T-helper 2 cell treated with Interferon-gamma antibody and Interleukin-4, amounts not matched to agents 5 μg/mL and 100 μg/mL, for 36 hours (primary cell): ENCODE results near the gene ZNF184.
A peak's percentile ranks its signal among the peaks of the same experiment; 100 is the strongest.

Source experiments
- DNase-seq: peaks from one replicate; pipeline ENCODE4 v3.0.0; 2021; ENCODE audit warnings: low spot score
- H3K27ac Mint-ChIP-seq: one replicate; pipeline ENCODE4 v1.8.0; 2021; ENCODE audit warnings: mild to moderate bottlenecking, mixed read lengths
- H3K27me3 Mint-ChIP-seq: one replicate; pipeline ENCODE4 v1.8.0; 2021; ENCODE audit warnings: low read depth, mixed read lengths
- H3K36me3 Mint-ChIP-seq: one replicate; pipeline ENCODE4 v1.8.0; 2021; ENCODE audit warnings: low read depth, mixed read lengths
- H3K4me1 Mint-ChIP-seq: one replicate; pipeline ENCODE4 v1.8.0; 2021; ENCODE audit warnings: low read depth, mixed read lengths
- H3K4me3 Mint-ChIP-seq: one replicate; pipeline ENCODE4 v1.8.0; 2022; ENCODE audit warnings: mild to moderate bottlenecking, moderate library complexity, mixed read lengths
- H3K9me3 Mint-ChIP-seq: one replicate; pipeline ENCODE4 v1.8.0; 2021; ENCODE audit warnings: mixed read lengths

ZNF184 gene

DNA sequence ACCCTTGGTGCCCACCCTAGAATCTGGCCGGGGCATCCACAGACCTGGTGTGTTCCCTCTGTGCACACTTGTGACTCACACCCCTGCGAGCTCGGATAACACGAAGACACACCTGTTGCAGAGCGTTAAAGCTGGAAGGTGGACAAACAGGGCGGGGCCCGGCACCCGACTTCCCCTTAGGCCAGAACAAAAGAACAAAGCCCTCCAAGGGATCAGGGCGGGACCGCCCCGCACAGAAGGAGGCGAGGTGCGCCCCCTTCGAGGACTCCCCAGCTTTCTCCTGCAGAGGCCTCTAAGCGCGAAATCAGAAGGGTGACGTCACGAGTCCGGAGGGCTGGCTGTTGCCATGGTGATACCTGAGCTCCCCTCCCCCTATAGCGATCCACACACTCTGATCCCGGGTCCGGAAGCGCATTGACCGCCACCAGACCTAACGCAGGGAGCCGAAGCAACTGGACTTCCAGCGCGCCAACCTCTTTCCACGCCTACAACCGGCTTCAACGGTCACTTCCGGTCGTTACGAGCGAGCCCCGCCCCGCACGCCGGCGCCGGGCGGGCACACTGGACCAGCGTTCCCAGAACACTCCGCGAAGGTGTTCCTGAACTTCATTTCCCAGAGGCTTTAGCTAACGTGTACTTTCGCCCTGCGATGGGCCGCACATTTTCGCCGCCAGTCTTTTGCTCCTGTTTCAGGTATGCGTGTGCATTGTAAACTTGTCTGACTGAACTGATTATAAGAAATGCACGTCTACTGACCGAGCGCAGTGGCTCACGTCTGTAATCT is at the start of gene ZNF184:
TSS of gene ZNF184 (minus strand) at position 489 of the 784 bp plus-strand sequence. CDS start 811 bp downstream, outside the sequence.
- Mint-ChIP-seq H3K27me3 (peaks cover 4% of the 10 kb centered on the region), H3K4me1 (peaks cover 49% of the 10 kb centered on the region)

GRCh38 chr6:27518881-27519795 is 46.2 kb upstream of the ZNF184 start:
- peak; percentile 44 for DNase-seq
- H3K4me3 Mint-ChIP-seq = peak overlapping the region; percentile 91
- peaks cover 14% of the 10 kb centered on the region for H3K4me1 Mint-ChIP-seq
- H3K9me3 Mint-ChIP-seq = no peaks in the 10 kb centered on the region
- no peaks in the 10 kb centered on the region for H3K36me3 Mint-ChIP-seq
- H3K27me3 Mint-ChIP-seq = peaks cover 49% of the 10 kb centered on the region
- H3K27ac Mint-ChIP-seq = peak overlapping the region; percentile 78

More for the DNA sequence above, at the start of gene ZNF184:
- H3K4me3 Mint-ChIP-seq = peak within 1 kb of the TSS; percentile 92
- DNase-seq = peak; percentile 91
- H3K27ac Mint-ChIP-seq = peak within 1 kb of the TSS; percentile 89
- H3K9me3 Mint-ChIP-seq = peaks cover 17% of the 10 kb centered on the region
- peaks cover 34% of the 10 kb centered on the region for H3K36me3 Mint-ChIP-seq

- no peak overlapping the region for H3K27ac Mint-ChIP-seq
- no peaks in the 10 kb centered on the region for H3K36me3 Mint-ChIP-seq
- peaks cover 14% of the 10 kb centered on the region for H3K4me1 Mint-ChIP-seq
- H3K4me3 Mint-ChIP-seq = peak overlapping the region; percentile 91
- H3K9me3 Mint-ChIP-seq = no peaks in the 10 kb centered on the region
- H3K27me3 Mint-ChIP-seq = peaks cover 50% of the 10 kb centered on the region
- DNase-seq = no peak
Measured at GRCh38 chr6:27517928-27518787, 45.3 kb upstream of the ZNF184 start.

- H3K9me3 Mint-ChIP-seq = no peaks in the 10 kb centered on the region
- H3K36me3 Mint-ChIP-seq = no peaks in the 10 kb centered on the region
- DNase-seq = no peak
- H3K27me3 Mint-ChIP-seq = peaks cover 57% of the 10 kb centered on the region
- no peak overlapping the region for H3K4me3 Mint-ChIP-seq
- no peak overlapping the region for H3K27ac Mint-ChIP-seq
- peaks cover 14% of the 10 kb centered on the region for H3K4me1 Mint-ChIP-seq
Measured at GRCh38 chr6:27517238-27517637, 44.3 kb upstream of the ZNF184 start.

DNA sequence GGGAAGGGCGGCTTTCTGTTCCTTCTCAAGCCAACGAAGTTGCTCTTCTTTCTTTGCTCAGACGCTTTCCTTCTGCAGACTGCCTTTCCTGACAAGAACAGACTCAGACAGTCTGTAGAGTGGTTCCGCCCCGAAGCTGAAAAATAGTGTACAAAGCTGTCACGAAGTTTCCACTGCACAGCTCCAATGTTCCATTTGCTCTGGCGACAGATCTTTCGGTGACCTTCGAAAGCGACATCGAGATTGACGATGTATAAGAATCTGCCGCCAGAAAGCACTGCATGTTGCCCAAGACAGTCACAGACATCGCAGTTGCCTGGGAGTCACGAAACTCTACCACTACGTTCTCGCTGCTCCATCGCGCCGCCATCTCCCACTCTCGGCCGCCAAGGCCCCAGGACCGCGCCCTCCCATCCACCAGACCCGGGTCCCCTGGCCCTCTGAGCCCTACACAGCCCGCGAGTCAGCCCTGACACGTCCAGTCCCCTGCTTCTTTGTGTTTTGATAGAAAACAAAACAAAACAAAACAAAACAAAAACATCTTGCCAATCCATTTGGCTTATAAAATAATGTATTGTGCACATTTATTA is 42.1 kb upstream of the ZNF184 start:
- Mint-ChIP-seq H3K9me3 (no peaks in the 10 kb centered on the region), H3K36me3 (no peaks in the 10 kb centered on the region), H3K4me1 (peaks cover 14% of the 10 kb centered on the region), H3K27ac (no peak overlapping the region), H3K27me3 (peaks cover 69% of the 10 kb centered on the region), H3K4me3 (peak overlapping the region; percentile 27)
- DNase-seq = no peak

- H3K4me1 Mint-ChIP-seq = no peaks in the 10 kb centered on the region
- no peaks in the 10 kb centered on the region for H3K36me3 Mint-ChIP-seq
- H3K4me3 Mint-ChIP-seq = no peak overlapping the region
- peaks cover 67% of the 10 kb centered on the region for H3K27me3 Mint-ChIP-seq
- DNase-seq = no peak
- H3K27ac Mint-ChIP-seq = no peak overlapping the region
- H3K9me3 Mint-ChIP-seq = no peaks in the 10 kb centered on the region
Measured at GRCh38 chr6:27512525-27512924, 39.6 kb upstream of the ZNF184 start.

DNA sequence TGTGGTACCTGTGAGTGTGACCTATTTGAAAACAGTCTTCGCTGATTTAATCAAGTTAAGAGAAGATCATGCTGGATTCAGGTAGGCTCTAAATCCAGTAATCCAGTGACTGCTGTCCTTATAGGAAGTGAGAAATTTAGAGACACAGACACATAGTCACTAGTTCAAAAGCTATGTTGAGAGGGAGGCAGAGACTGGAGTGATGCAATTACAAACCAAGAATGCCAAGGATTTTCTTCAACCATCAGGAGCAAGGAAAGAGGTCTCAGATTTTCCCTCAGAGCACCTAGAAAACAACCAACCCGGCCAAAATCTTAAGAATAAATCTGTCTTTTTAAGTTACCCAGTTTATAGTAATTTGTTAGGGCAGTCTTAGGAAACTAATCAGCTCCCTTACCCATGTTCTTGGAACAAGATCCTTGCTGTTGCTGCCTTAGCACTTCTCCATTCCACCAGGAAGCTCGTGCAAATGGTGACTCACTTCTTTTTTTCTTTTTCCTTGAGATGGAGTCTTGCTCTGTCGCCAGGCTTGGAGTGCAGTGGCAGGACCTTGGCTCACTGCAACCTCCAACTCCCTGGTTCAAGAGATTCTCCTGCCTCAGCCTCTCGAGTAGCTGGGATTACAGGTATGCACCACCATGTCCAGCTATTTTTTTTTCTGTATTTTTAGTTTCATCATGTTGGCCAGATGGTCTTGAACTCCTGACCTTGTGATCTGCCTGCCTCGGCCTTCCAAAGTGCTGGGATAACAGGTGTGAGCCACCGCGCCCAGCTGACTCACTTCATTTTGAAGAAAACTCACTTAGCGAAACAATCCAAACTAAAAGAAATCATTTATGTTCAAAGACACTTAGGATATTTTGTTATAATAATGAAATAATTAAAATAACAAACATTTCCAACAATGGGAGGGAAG is 34.4 kb upstream of the ZNF184 start:
- H3K4me3 Mint-ChIP-seq = no peak overlapping the region
- no peaks in the 10 kb centered on the region for H3K9me3 Mint-ChIP-seq
- peaks cover 15% of the 10 kb centered on the region for H3K4me1 Mint-ChIP-seq
- no peaks in the 10 kb centered on the region for H3K36me3 Mint-ChIP-seq
- no peak overlapping the region for H3K27ac Mint-ChIP-seq
- peaks cover 44% of the 10 kb centered on the region for H3K27me3 Mint-ChIP-seq
- DNase-seq = no peak

DNA sequence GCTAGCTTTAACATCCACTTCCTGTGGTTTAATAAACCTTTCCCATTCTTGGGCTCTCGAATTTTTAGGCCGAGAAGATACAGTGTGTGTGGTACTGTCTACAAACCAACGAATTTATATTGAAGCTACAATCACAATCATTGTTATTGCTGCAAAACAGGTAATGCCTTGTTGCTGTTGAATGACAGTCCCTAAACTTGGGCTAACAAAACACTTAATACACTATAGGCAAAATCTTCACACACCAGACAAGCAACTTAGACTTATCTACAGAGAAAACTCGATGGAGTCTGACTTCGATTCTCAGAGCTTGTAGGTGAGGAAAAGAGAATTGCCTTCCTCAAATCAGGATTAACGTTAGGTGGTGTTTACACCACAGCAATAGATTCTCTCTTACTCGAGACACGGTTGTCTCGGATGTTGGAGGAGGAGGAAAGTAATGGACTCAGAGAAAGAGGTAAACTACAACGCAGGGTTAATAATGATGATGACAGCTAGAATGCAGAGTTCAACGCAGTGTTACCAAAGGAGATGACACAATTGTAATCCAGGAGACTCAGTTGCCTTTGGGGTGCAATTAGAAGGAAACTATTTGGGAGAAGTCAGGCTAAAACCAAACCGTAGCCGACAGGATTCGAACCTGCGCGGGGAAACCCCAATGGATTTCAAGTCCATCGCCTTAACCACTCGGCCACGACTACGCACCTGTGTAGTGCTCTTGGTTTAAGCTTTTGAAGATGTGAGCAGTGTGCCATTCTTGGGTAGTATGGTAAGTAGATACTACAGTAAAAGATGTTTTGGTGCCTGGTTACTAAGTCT is 32.5 kb upstream of the ZNF184 start:
- no peak overlapping the region for H3K27ac Mint-ChIP-seq

DNA sequence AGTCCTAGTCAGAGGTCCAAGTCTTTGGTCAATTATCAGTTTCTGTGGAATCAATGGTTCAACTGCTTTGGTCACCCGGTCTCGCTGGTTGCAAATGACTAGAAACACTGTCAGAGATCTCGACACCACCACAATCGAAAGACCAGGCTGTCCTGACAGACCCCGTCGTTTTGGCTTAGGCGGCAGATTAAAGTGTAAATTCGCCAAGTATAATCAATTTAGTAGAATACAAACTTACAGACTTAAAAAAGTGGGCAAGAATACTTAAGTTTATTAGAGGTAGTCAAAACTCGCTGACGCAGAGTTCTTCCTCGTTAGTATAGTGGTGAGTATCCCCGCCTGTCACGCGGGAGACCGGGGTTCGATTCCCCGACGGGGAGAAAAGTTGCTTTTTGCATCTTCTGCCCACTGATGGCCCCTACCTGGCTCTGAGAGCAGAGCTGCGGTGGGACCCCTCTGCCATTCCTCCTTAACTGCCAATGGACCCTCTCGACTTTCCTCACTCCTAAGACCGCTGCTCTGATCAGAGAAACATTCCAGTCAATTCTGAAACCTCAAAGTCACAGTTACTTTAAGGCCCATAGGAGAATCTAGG is 30.6 kb upstream of the ZNF184 start:
- Mint-ChIP-seq H3K36me3 (no peaks in the 10 kb centered on the region), H3K4me3 (peak overlapping the region; percentile 91), H3K9me3 (no peaks in the 10 kb centered on the region), H3K4me1 (peaks cover 18% of the 10 kb centered on the region), H3K27ac (peak overlapping the region; percentile 84), H3K27me3 (peaks cover 46% of the 10 kb centered on the region)
- DNase-seq = peak; percentile 66

More for the DNA sequence above, 32.5 kb upstream of the ZNF184 start:
- Mint-ChIP-seq H3K4me3 (no peak overlapping the region), H3K36me3 (no peaks in the 10 kb centered on the region), H3K4me1 (peaks cover 18% of the 10 kb centered on the region), H3K9me3 (no peaks in the 10 kb centered on the region), H3K27me3 (peaks cover 41% of the 10 kb centered on the region)
- no peak for DNase-seq

DNA sequence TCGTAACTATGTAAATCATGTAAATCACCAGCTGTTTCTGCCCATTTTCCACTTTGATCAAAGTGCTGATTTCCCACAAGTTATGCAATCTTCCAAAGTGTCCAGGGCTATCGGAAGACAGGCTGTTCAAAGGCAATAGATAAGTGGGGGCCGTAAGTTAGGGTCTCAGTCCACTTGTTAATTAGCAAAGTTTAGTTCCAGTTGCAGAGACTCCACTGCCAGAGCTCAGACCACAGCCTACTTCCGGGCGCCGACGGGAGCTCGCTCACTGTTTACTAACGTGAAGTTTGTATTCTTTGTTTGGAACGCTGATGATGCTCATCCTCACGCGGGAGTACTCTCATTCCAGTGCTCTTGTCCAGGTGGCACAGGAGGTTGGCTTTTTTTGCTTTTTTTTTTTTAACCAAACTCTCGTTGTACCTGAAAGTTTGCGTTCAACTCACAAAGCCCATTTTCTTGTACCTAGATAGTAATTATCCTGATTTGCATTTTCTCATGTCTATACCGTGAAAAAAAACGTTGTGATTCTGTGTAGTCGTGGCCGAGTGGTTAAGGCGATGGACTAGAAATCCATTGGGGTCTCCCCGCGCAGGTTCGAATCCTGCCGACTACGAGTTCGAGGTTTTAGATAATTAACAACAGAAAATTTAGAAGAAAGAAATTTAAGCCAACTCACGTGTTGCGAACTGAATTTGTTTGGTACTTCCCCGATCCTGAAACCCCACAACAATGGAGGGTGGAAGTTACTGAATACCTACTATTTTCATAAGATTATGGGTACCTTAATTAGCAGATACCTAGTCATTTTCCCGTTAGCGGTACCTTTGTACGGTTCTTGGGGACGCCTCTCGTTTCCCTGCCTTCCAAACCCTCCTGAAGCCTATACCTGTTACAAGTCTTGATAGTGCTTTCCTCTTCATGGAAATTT is 29.9 kb upstream of the ZNF184 start:
- Mint-ChIP-seq H3K27me3 (peaks cover 50% of the 10 kb centered on the region), H3K27ac (peak overlapping the region; percentile 84)

DNA sequence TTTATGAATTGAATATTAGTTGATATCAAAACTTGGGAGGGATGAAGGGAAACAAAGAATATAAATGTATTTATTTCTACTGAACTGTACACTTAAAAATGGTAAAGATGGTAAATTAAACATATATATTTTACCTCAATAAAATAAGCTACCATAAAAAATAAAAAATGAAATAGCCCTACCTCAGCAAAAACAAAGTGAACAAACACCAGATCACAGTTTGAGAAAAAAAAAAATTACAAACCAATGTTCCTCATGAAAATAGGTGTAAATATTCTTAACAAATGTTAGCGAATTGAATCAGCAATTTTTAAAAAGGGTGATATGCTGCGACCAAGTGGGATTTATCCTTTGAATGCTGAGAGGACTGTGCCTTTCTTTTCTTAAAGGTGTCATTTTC is 28.3 kb upstream of the ZNF184 start:
- H3K4me3 Mint-ChIP-seq = no peak overlapping the region
- no peak overlapping the region for H3K27ac Mint-ChIP-seq
- H3K27me3 Mint-ChIP-seq = peaks cover 53% of the 10 kb centered on the region
- DNase-seq = no peak
- peaks cover 2% of the 10 kb centered on the region for H3K36me3 Mint-ChIP-seq
- H3K9me3 Mint-ChIP-seq = no peaks in the 10 kb centered on the region
- H3K4me1 Mint-ChIP-seq = peaks cover 21% of the 10 kb centered on the region

More for the DNA sequence above, 29.9 kb upstream of the ZNF184 start:
- H3K36me3 Mint-ChIP-seq = no peaks in the 10 kb centered on the region
- peak; percentile 70 for DNase-seq
- peak overlapping the region; percentile 91 for H3K4me3 Mint-ChIP-seq
- peaks cover 18% of the 10 kb centered on the region for H3K4me1 Mint-ChIP-seq
- no peaks in the 10 kb centered on the region for H3K9me3 Mint-ChIP-seq
